ENCODE measurements around the gene PKD2L1.

- no peak for TF ChIP-seq CTCF (conservative IDR thresholded peaks at IDR 0.05; ENCODE audit: low read depth, low read length)
- TF ChIP-seq EZH2 (IDR thresholded peaks at IDR 0.05; ENCODE audit: low read length, unreplicated experiment) = no peak
Measured at GRCh38 chr10:100344241-100344788, 14.3 kb upstream of the PKD2L1 start.
